HL-60 (cell line): ENCODE results near the gene HIP1R.

Experiments used
- DNase-seq, 2 experiments: peaks; one replicate each; pipeline ENCODE4 v3.0.0-alpha.2; 2010 to 2020; ENCODE audit warnings: low read depth in 1 of 2, low spot score in 1 of 2
- H3K27ac ChIP-seq: fragments of 250-450 bp; sonication (Bioruptor Pico); replicated peaks from 2 replicates; pipeline ENCODE4 v1.5.1; 2020; ENCODE audit warnings: mild to moderate bottlenecking, moderate library complexity
- H3K27me3 ChIP-seq: fragments of 250-450 bp; sonication (Bioruptor Pico); 2 replicates; pipeline ENCODE4 v1.5.1; 2021; ENCODE audit warnings: mild to moderate bottlenecking, moderate library complexity; ENCODE audit not compliant: insufficient read depth, poor library complexity, severe bottlenecking
- H3K4me3 ChIP-seq: replicated peaks from 2 replicates; pipeline ENCODE4 v1.5.1; 2011; ENCODE audit warnings: mild to moderate bottlenecking, control low read depth, low read length; ENCODE audit not compliant: insufficient read depth
- CTCF ChIP-seq: IDR thresholded peaks from one replicate; pipeline ENCODE4 v1.5.1; 2011; ENCODE audit warnings: low read length, control low read depth, inconsistent platforms; ENCODE audit not compliant: insufficient read depth
- GABPA ChIP-seq: IDR thresholded peaks from 2 replicates; pipeline ENCODE4 v1.6.1; 2012; ENCODE audit warnings: low read depth
- POLR2AphosphoS5 ChIP-seq: IDR thresholded peaks from 2 replicates; pipeline ENCODE4 v1.6.1; 2012; ENCODE audit warnings: low read depth
- REST ChIP-seq: IDR thresholded peaks from 2 replicates; pipeline ENCODE4 v1.6.1; 2012; ENCODE audit warnings: low read depth; ENCODE audit not compliant: insufficient replicate concordance
- SPI1 ChIP-seq: IDR thresholded peaks from 2 replicates; pipeline ENCODE4 v1.6.1; 2012; ENCODE audit warnings: low read depth, mild to moderate bottlenecking, borderline replicate concordance

HIP1R gene

GRCh38 chr12:122851820-122852219, 16.6 kb downstream of the HIP1R start:
- no peak for DNase-seq
- TF ChIP-seq POLR2AphosphoS5 (no peak), GABPA (no peak), SPI1 (no peak), CTCF (no peak), REST (no peak)
- Histone ChIP-seq H3K4me3 (no peak overlapping the region), H3K27ac (no peak overlapping the region), H3K27me3 (no peaks in the 10 kb centered on the region)

- no peak for TF ChIP-seq REST
- no peak for TF ChIP-seq POLR2AphosphoS5
- no peak for TF ChIP-seq SPI1
- TF ChIP-seq CTCF: no peak
- TF ChIP-seq GABPA: no peak
- H3K4me3 ChIP-seq: no peak overlapping the region
- no peak overlapping the region for H3K27ac ChIP-seq
- H3K27me3 ChIP-seq: no peaks in the 10 kb centered on the region
- no peak for DNase-seq
Observed at GRCh38 chr12:122852336-122853275, 17.3 kb downstream of the HIP1R start.

- TF ChIP-seq REST (no peak), SPI1 (no peak), GABPA (no peak), POLR2AphosphoS5 (no peak), CTCF (no peak)
- no peak overlapping the region for H3K4me3 ChIP-seq
- H3K27ac ChIP-seq: no peak overlapping the region
- no peak for DNase-seq
- no peaks in the 10 kb centered on the region for H3K27me3 ChIP-seq
Observed at GRCh38 chr12:122853582-122854245, 18.5 kb downstream of the HIP1R start.
